Activated B cell treated with CpG ODN at 0.5 μM for 24 hours (primary cell): ENCODE results near the gene CDK6. TPM values are rescaled to one million over a fixed set of nuclear protein-coding genes. Genes with fewer than 3 reads are reported as not detected.
A peak's percentile ranks its signal among the peaks of the same experiment; 100 is the strongest.

Experiments used
- ATAC-seq: fragments of 200-7000 bp; cut with Tn5 transposase; one replicate; pipeline ENCODE4 v1.10.0; 2021; ENCODE audit warnings: low read depth, mild to moderate bottlenecking, moderate library complexity
- CTCF ChIA-PET: fragments of 350-600 bp; sonication (Branson Sonifier 250); formaldehyde crosslinking; loops from one replicate; lab custom pipeline; 2021; ENCODE audit warnings: antibody characterized with exemption; lab: Charles Lee
- POLR2A ChIA-PET: fragments of 350-600 bp; sonication (Branson Sonifier 250); formaldehyde crosslinking; loops from one replicate; lab custom pipeline; 2021; ENCODE audit warnings: antibody characterized with exemption; lab: Charles Lee
- DNase-seq: peaks from one replicate; pipeline ENCODE4 v3.0.0; 2022
- H3K27ac Mint-ChIP-seq: one replicate; pipeline ENCODE4 v1.8.0; 2020; ENCODE audit warnings: mixed read lengths
- H3K27me3 Mint-ChIP-seq: one replicate; pipeline ENCODE4 v1.8.0; 2021; ENCODE audit warnings: mixed read lengths
- H3K36me3 Mint-ChIP-seq: one replicate; pipeline ENCODE4 v1.8.0; 2021; ENCODE audit warnings: low read depth, mixed read lengths
- H3K4me1 Mint-ChIP-seq: one replicate; pipeline ENCODE4 v1.8.0; 2021; ENCODE audit warnings: mixed read lengths
- H3K4me3 Mint-ChIP-seq: one replicate; pipeline ENCODE4 v1.8.0; 2020; ENCODE audit warnings: mild to moderate bottlenecking, mixed read lengths
- H3K9me3 Mint-ChIP-seq: one replicate; pipeline ENCODE4 v1.8.0; 2020; ENCODE audit warnings: mixed read lengths
- intact Hi-C: fragments of 100-400 bp; cut with micrococcal nuclease; formaldehyde crosslinking; loops from one replicate; pipeline ENCODE4 v1.15.1; 2024
- total RNA-seq: library from RNA; stranded (reverse); gene quantifications from 2 replicates; pipeline ENCODE4 v1.2.3, GENCODE V29; 2022
- TF ChIP-seq, protein P1 (sequence below): fragments of 200-600 bp; IDR thresholded peaks from one replicate; pipeline ENCODE4 v1.8.0; 2022; ENCODE audit warnings: antibody characterized with exemption, mild to moderate bottlenecking

The CDK6 gene
- total RNA-seq, 1 donor from 2014 or later: 30.5 TPM

DNA sequence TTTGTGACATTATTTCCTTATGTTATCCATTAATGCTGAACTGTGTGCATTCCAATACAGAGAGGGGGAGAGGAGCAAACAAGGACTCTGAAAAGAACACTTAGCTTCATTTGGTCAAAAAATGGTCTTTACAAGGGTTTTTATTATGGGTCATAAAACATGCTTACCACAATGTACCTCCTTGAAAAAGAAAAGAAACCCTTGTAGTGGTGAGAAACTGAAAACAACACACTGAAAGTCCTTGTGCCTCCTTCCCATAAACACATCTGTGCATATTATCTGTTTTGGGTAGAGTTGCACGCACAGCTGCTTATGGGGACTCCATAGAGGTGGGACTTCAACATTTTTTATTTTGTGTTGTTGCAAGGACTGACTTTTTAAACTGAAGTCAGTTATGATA is 98.7 kb downstream of the CDK6 start:
- Mint-ChIP-seq H3K36me3 (no peaks in the 10 kb centered on the region), H3K9me3 (no peaks in the 10 kb centered on the region), H3K27me3 (no peaks in the 10 kb centered on the region), H3K27ac (no peak overlapping the region), H3K4me1 (peaks cover 3% of the 10 kb centered on the region), H3K4me3 (no peak overlapping the region)
- intact Hi-C loops: no loop called here
- no peak for ATAC-seq
- ChIA-PET CTCF (interaction anchor here (1.2 kb wide), 1 partner anchor 20 kb away, joined by 3 read pairs; no protein-coding TSS in a partner anchor), POLR2A (interaction anchor here (0.6 kb wide), 1 partner anchor 14 kb away, joined by 3 read pairs; no protein-coding TSS in a partner anchor)
- no peak for DNase-seq
- TF ChIP-seq, protein P1, sequence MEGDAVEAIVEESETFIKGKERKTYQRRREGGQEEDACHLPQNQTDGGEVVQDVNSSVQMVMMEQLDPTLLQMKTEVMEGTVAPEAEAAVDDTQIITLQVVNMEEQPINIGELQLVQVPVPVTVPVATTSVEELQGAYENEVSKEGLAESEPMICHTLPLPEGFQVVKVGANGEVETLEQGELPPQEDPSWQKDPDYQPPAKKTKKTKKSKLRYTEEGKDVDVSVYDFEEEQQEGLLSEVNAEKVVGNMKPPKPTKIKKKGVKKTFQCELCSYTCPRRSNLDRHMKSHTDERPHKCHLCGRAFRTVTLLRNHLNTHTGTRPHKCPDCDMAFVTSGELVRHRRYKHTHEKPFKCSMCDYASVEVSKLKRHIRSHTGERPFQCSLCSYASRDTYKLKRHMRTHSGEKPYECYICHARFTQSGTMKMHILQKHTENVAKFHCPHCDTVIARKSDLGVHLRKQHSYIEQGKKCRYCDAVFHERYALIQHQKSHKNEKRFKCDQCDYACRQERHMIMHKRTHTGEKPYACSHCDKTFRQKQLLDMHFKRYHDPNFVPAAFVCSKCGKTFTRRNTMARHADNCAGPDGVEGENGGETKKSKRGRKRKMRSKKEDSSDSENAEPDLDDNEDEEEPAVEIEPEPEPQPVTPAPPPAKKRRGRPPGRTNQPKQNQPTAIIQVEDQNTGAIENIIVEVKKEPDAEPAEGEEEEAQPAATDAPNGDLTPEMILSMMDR: no peak

DNA sequence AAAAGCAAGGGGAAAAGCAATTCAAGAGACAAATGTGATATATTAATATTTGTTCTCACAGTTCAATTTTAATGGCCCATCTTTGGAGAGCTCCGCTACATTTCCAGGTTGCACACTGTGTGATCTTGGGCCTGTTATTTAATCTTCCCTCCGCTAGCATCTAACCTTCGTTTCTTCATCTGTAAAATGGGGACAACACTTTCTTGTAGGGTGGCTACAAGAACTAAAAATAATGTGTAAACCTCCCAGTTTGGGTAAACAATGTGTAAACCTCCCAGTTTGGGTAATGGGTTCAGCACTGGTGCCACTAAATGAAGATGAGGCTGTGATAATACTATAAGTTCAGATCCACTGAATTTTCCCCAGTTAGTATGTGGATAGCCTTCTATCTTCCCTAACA is 99.5 kb downstream of the CDK6 start:
- Mint-ChIP-seq H3K9me3 (no peaks in the 10 kb centered on the region), H3K36me3 (no peaks in the 10 kb centered on the region), H3K4me1 (peaks cover 12% of the 10 kb centered on the region), H3K27me3 (no peaks in the 10 kb centered on the region), H3K27ac (no peak overlapping the region), H3K4me3 (no peak overlapping the region)
- ChIA-PET POLR2A (no interaction called here), CTCF (interaction anchor here (1.2 kb wide), 1 partner anchor 19 kb away, joined by 3 read pairs; no protein-coding TSS in a partner anchor)
- ATAC-seq: no peak
- no peak for DNase-seq
- intact Hi-C loops: no loop called here
- TF ChIP-seq, protein P1: no peak

DNA sequence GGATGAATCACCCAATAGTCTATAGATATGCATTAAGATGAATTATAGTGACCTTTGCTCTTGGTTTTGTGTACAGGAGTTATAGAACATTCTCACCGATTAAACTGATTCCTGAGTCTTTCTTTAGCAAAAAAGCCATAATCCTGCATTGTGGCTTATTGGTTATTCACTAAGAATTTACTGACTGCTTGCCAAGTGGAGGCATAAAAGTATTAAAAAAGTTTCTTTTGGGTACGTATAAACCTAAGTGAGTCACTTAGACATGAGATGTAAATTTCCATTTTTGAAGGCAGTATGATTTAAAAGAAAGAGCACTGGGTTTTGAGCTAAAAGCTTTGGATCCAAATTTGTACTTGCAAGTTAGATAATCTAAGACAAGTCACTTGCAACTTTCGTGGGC is 100.7 kb downstream of the CDK6 start:
- Mint-ChIP-seq H3K36me3 (no peaks in the 10 kb centered on the region), H3K9me3 (no peaks in the 10 kb centered on the region), H3K4me1 (peaks cover 23% of the 10 kb centered on the region), H3K27ac (no peak overlapping the region), H3K4me3 (no peak overlapping the region), H3K27me3 (no peaks in the 10 kb centered on the region)
- intact Hi-C loops: no loop called here
- TF ChIP-seq, protein P1: no peak
- ChIA-PET POLR2A (no interaction called here), CTCF (no interaction called here)
- no peak for DNase-seq
- no peak for ATAC-seq

DNA sequence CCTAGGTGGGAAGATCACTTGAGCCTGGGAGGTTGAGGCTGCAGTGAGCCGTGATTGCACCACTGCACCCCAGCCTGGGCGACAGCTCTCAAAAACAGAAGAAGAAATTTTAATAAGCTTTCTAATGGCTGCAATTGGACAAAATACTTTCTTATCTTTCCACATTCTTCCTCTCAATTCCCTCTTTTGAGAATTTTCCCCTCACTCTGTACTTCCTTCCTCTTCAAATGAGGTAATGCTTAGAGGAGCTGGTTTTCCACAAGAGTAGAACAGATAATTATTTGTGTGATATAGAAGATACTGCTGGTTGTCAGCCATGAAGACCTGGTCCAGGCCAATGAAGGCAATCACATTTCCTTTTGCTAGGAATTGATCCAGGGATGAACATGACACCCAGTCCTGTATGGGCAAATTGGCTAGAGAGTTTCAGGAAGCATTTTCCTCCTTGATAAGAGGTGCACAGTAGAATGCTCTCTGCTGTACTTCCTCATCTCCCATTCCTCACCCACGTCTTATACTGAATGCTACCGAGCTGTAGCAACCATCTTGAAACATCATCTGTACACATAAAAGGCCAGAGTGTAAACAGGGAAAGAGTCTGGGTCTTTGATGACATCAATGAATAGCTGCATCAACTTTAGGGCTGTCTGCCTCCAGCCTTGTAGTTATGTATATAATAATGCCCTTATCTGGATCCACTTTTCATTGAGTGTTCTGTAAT is 103.9 kb downstream of the CDK6 start:
- no peaks in the 10 kb centered on the region for H3K27me3 Mint-ChIP-seq
- no peaks in the 10 kb centered on the region for H3K9me3 Mint-ChIP-seq
- TF ChIP-seq, protein P1: no peak
- ATAC-seq (peak; percentile 32), DNase-seq (no peak)
- H3K4me1 Mint-ChIP-seq: peaks cover 29% of the 10 kb centered on the region
- no peaks in the 10 kb centered on the region for H3K36me3 Mint-ChIP-seq
- intact Hi-C loops: loop anchor here (5.0 kb wide), 1 partner anchor 205 kb away; the partner anchor contains the start of genes PEX1 and RBM48
- peak overlapping the region; percentile 39 for H3K4me3 Mint-ChIP-seq
- POLR2A ChIA-PET: interaction anchor here (0.6 kb wide), 1 partner anchor 81 kb away, joined by 6 read pairs; no protein-coding TSS in a partner anchor
- H3K27ac Mint-ChIP-seq: peak overlapping the region; percentile 64
- CTCF ChIA-PET: no interaction called here

DNA sequence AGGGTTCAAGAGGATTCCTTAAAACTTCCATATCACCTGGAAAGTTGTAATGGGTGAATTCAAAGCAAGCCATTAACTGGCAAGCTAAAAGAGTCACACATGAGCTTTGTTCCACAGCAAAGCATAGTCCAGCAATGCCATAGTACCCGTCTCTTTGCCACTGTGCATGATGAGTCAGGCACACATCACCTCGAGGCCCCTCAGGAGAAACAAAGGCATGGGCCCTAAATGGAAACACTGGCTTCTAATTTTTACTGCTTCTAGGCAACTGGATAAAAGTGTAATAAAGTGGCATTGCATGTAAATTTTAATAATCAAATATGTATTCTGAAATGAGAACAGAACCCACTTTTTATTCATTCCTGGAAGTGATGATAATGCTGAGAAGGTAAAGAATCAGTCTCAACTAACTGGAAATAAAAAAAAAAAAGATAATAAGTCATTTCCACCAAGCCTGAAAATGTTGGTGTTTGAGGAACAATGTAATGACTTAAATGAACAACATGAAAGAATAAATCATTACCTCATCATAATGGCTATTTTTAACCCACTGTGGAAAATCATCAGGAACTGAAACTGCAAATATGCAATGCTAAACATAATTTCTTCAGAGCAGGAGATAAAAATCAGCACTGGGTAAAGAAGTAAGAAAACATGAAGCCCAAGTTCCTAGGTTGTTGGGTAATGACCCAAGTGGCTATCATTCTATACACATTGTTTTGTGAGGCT is 104.9 kb downstream of the CDK6 start:
- Mint-ChIP-seq H3K27ac (peak overlapping the region; percentile 64), H3K4me3 (peak overlapping the region; percentile 29), H3K9me3 (no peaks in the 10 kb centered on the region), H3K36me3 (no peaks in the 10 kb centered on the region), H3K4me1 (peaks cover 29% of the 10 kb centered on the region), H3K27me3 (no peaks in the 10 kb centered on the region)
- POLR2A ChIA-PET: interaction anchor here (0.6 kb wide), 1 partner anchor 110 kb away, joined by 7 read pairs; no protein-coding TSS in a partner anchor
- CTCF ChIA-PET: no interaction called here
- TF ChIP-seq, protein P1: no peak
- intact Hi-C loops: loop anchor here (5.0 kb wide), 1 partner anchor 204 kb away; the partner anchor contains the start of genes PEX1 and RBM48
- DNase-seq: no peak
- ATAC-seq: peak; percentile 67
